RPMI7951 (cell line): Measurements from ENCODE around the gene FGF2. TPM values are rescaled to one million over a fixed set of nuclear protein-coding genes. Genes with fewer than 3 reads are reported as not detected.

ENCODE experiments used
- DNase-seq: peaks from one replicate; pipeline ENCODE4 v3.0.0-alpha.2; 2012; ENCODE audit warnings: low read depth
- total RNA-seq: library from RNA; depleted of rRNA; stranded (reverse); fragments of >200 nt; shearing (Covaris generic); gene quantifications from 2 replicates; pipeline ENCODE4 v1.2.3, GENCODE V29; 2014

Gene FGF2
- total RNA-seq, 1 experiment from 2014 or later = 4.1 TPM

GRCh38 chr4:122890147-122890795 lies 63.6 kb downstream of the FGF2 start:
- DNase-seq = no peak

GRCh38 chr4:122894827-122895226 lies 68.2 kb downstream of the FGF2 start:
- DNase-seq = no peak

GRCh38 chr4:122895336-122895995 lies 68.8 kb downstream of the FGF2 start:
- no peak for DNase-seq

GRCh38 chr4:122896270-122896669 lies 69.6 kb downstream of the FGF2 start:
- DNase-seq = no peak

- DNase-seq = peak; percentile 88
Observed at GRCh38 chr4:122898370-122899150, 71.9 kb downstream of the FGF2 start.

GRCh38 chr4:122899682-122900081 lies 73.1 kb downstream of the FGF2 start:
- no peak for DNase-seq

- DNase-seq = no peak
Observed at GRCh38 chr4:122900314-122900713, 73.7 kb downstream of the FGF2 start.

- DNase-seq = no peak
Observed at GRCh38 chr4:122901247-122902010, 74.8 kb downstream of the FGF2 start.

GRCh38 chr4:122903766-122904288 lies 77.2 kb downstream of the FGF2 start:
- DNase-seq = no peak

- DNase-seq = no peak
Observed at GRCh38 chr4:122906859-122907305, 80.3 kb downstream of the FGF2 start.

GRCh38 chr4:122908223-122908622 lies 81.6 kb downstream of the FGF2 start:
- DNase-seq = no peak

- DNase-seq = no peak
Observed at GRCh38 chr4:122909683-122910082, 83.1 kb downstream of the FGF2 start.

- no peak for DNase-seq
Observed at GRCh38 chr4:122911588-122911987, 85.0 kb downstream of the FGF2 start.

GRCh38 chr4:122912810-122913575 lies 86.4 kb downstream of the FGF2 start:
- peak; percentile 13 for DNase-seq

- DNase-seq = peak; percentile 24
Observed at GRCh38 chr4:122914292-122914904, 87.8 kb downstream of the FGF2 start.

- peak; percentile 14 for DNase-seq
Observed at GRCh38 chr4:122914938-122915337, 88.3 kb downstream of the FGF2 start.

GRCh38 chr4:122917731-122918130 lies 91.1 kb downstream of the FGF2 start:
- no peak for DNase-seq

GRCh38 chr4:122920473-122920872 lies 93.8 kb downstream of the FGF2 start:
- no peak for DNase-seq

- no peak for DNase-seq
Observed at GRCh38 chr4:122921300-122921699, 94.7 kb downstream of the FGF2 start.
